PC-9 (cell line): ENCODE measurements around the gene BABAM1. TPM values are rescaled to one million over a fixed set of nuclear protein-coding genes. Genes with fewer than 3 reads are reported as not detected.

Experiments used
- BruUV-seq: library from RNA; stranded (reverse); fragments of 400-500 nt; replicated peaks from 2 replicates; lab custom pipeline; 2021; lab: Mats Ljungman, UMichigan
- CTCF ChIA-PET: fragments of 300-600 bp; sonication (Branson Sonifier 250); formaldehyde crosslinking; loops from one replicate; lab custom pipeline; 2022; ENCODE audit warnings: antibody characterized with exemption; lab: Charles Lee
- POLR2A ChIA-PET: fragments of 300-600 bp; sonication (Branson Sonifier 250); formaldehyde crosslinking; loops from one replicate; lab custom pipeline; 2022; ENCODE audit warnings: antibody characterized with exemption; ENCODE audit not compliant: unreplicated experiment; lab: Charles Lee
- DNase-seq, 2 experiments: peaks; one replicate each; pipeline versions ENCODE4 v3.0.0 to v3.0.0-alpha.2; 2015 to 2022; ENCODE audit warnings: mixed read lengths in 1 of 2
- H2AFZ ChIP-seq: fragments of 200-600 bp; sonication (generic); 2 replicates; pipeline ENCODE4 v1.8.1; 2017; ENCODE audit warnings: antibody characterized with exemption
- H3F3A ChIP-seq: fragments of 200-600 bp; sonication (generic); 2 replicates; pipeline ENCODE4 v1.8.1; 2017; ENCODE audit warnings: antibody characterized with exemption, mild to moderate bottlenecking, low read depth; ENCODE audit not compliant: insufficient read depth
- H3K27ac ChIP-seq: fragments of 200-600 bp; sonication (generic); 2 replicates; pipeline ENCODE4 v1.6.1; 2016; ENCODE audit warnings: mixed run types
- H3K27me3 ChIP-seq: fragments of 200-600 bp; sonication (generic); 2 replicates; pipeline ENCODE4 v1.6.1; 2016; ENCODE audit warnings: low read depth, mixed run types; ENCODE audit not compliant: insufficient read depth
- H3K36me3 ChIP-seq: fragments of 200-600 bp; sonication (generic); 2 replicates; pipeline ENCODE4 v1.6.1; 2016; ENCODE audit warnings: low read depth, mixed run types
- H3K4me1 ChIP-seq: fragments of 200-600 bp; sonication (generic); replicated peaks from 2 replicates; pipeline ENCODE4 v1.6.1; 2016; ENCODE audit warnings: mixed run types; ENCODE audit not compliant: insufficient read depth
- H3K4me2 ChIP-seq: fragments of 200-600 bp; sonication (generic); 2 replicates; pipeline ENCODE4 v1.6.1; 2017; ENCODE audit warnings: mixed run types
- H3K4me3 ChIP-seq: fragments of 200-600 bp; sonication (generic); 2 replicates; pipeline ENCODE4 v1.6.1; 2016; ENCODE audit warnings: mixed run types
- H3K79me2 ChIP-seq: fragments of 200-600 bp; sonication (generic); 2 replicates; pipeline ENCODE4 v1.6.1; 2017; ENCODE audit warnings: low read depth, mixed run types
- H3K9me2 ChIP-seq: fragments of 200-600 bp; sonication (generic); 2 replicates; pipeline ENCODE4 v1.8.1; 2017; ENCODE audit warnings: mild to moderate bottlenecking; ENCODE audit not compliant: insufficient read depth
- H3K9me3 ChIP-seq: fragments of 200-600 bp; sonication (generic); 2 replicates; pipeline ENCODE4 v1.8.1; 2016; ENCODE audit warnings: low read depth; ENCODE audit not compliant: insufficient read depth
- H4K20me1 ChIP-seq: fragments of 200-600 bp; sonication (generic); 2 replicates; pipeline ENCODE4 v1.8.1; 2017; ENCODE audit not compliant: insufficient read depth
- CTCF ChIP-seq: fragments of 200-600 bp; sonication (generic); conservative IDR thresholded peaks from 2 replicates; pipeline ENCODE4 v1.6.1; 2017; ENCODE audit warnings: mixed run types, antibody characterized with exemption, mild to moderate bottlenecking, moderate library complexity
- EZH2 ChIP-seq: fragments of 200-600 bp; sonication (generic); IDR thresholded peaks from 2 replicates; pipeline ENCODE4 v1.8.0; 2017; ENCODE audit warnings: antibody characterized with exemption, low read depth
- intact Hi-C: fragments of 100-400 bp; cut with micrococcal nuclease; formaldehyde crosslinking; loops from one replicate; pipeline ENCODE4 v1.10.0; 2022; ENCODE audit not compliant: unreplicated experiment
- total RNA-seq: library from RNA; stranded (reverse); gene quantifications from 2 replicates; pipeline ENCODE4 v1.2.3, GENCODE V29; 2021

The BABAM1 gene
- total RNA-seq, 1 experiment from 2014 or later = 127 TPM

GRCh38 chr19:17307876-17308377 lies 40.7 kb downstream of the BABAM1 start:
- Histone ChIP-seq H3K4me3 (no peak overlapping the region), H3K4me1 (peaks cover 58% of the 10 kb centered on the region), H3K9me3 (no peaks in the 10 kb centered on the region), H3K27me3 (no peaks in the 10 kb centered on the region), H2AFZ (no peak overlapping the region), H3K27ac (no peak overlapping the region), H3K4me2 (no peak overlapping the region), H3K9me2 (no peaks in the 10 kb centered on the region), H3K36me3 (no peaks in the 10 kb centered on the region), H3K79me2 (peaks cover 54% of the 10 kb centered on the region), H4K20me1 (peaks cover 9% of the 10 kb centered on the region), H3F3A (peaks cover 38% of the 10 kb centered on the region)
- intact Hi-C loops = loop anchor here (5.0 to 10.0 kb wide), 2 partner anchors 593 to 624 kb away; partner anchors contain the start of genes CCDC124 and NWD1
- POLR2A ChIA-PET = no interaction called here
- BruUV-seq = no TSS peak
- no peak for DNase-seq
- TF ChIP-seq CTCF (no peak), EZH2 (no peak)
- CTCF ChIA-PET = no interaction called here

GRCh38 chr19:17309198-17309964 lies 42.1 kb downstream of the BABAM1 start, which contains the start of gene DDA1:
TSS of gene DDA1 (plus strand) at chr19:17309563. CDS start at chr19:17309655, 92 bp downstream.
- intact Hi-C loops = loop anchor here (1.0 to 10.0 kb wide), 3 partner anchors 28 to 623 kb away; partner anchors contain the start of genes CCDC124, GTPBP3 and NWD1

More at GRCh38 chr19:17309198-17309964, 42.1 kb downstream of the BABAM1 start, which contains the start of gene DDA1:
- no peaks in the 10 kb centered on the region for H3K27me3 ChIP-seq
- TF ChIP-seq CTCF = no peak
- no peak for TF ChIP-seq EZH2
- H3F3A ChIP-seq = peaks cover 39% of the 10 kb centered on the region
- H3K36me3 ChIP-seq = 0 out of 2 replicates have a peak, but pooled peaks cover 8% of the 10 kb centered on the region
- H3K9me3 ChIP-seq = no peaks in the 10 kb centered on the region
- CTCF ChIA-PET = interaction anchor here (0.5 to 1.0 kb wide), 3 partner anchors 54 to 550 kb away, joined by 3 to 11 read pairs (median 3); partner anchors contain the start of gene MVB12A
- H3K4me1 ChIP-seq = peaks cover 50% of the 10 kb centered on the region
- H3K9me2 ChIP-seq = no peaks in the 10 kb centered on the region
- H3K79me2 ChIP-seq = peaks cover 69% of the 10 kb centered on the region
- peak within 1 kb of the TSS; percentile 51 for H3K27ac ChIP-seq
- peak within 1 kb of the TSS; percentile 63 for H2AFZ ChIP-seq
- DNase-seq = peak; percentile 98 to 100
- POLR2A ChIA-PET = interaction anchor here (0.5 to 1.2 kb wide), 11 partner anchors 8 to 1112 kb away, joined by 3 to 12 read pairs (median 5); partner anchors contain the start of genes ANO8, MVB12A and USE1
- no TSS peak for BruUV-seq
- H3K4me3 ChIP-seq = peak within 1 kb of the TSS; percentile 72
- H4K20me1 ChIP-seq = peaks cover 12% of the 10 kb centered on the region
- H3K4me2 ChIP-seq = peak within 1 kb of the TSS; percentile 85
